ENCODE measurements around the gene LRRC63.
A peak's percentile ranks its signal among the peaks of the same experiment; 100 is the strongest.

Gene LRRC63

DNA sequence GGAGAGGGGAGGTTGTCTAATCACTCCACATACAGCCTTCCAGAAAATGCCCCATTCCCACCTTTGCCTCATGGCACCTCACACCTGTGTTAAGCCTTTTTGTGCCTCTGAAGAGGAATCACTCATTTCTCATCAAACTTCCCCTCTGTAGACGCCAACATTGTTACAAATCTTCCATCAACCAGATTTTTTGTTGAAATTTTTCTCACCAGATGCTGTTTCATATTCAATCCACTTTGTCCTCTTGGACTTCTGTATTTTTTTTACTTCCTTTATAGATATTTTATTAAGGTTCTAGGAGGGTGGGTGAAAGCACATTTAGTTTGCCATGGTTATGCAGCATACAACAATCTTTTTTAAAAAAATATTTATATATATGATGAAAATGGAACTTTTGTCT lies 101.3 kb downstream of the LRRC63 start:
- no peak for DNase-seq (ENCODE audit: low spot score)

GRCh38 chr13:46313432-46314257 lies 101.9 kb downstream of the LRRC63 start:
- DNase-seq (ENCODE audit: low spot score), result no peak

- no peak for DNase-seq (ENCODE audit: low spot score)
These were observed 102.9 kb downstream of the LRRC63 start for GRCh38 chr13:46314587-46314986.

DNA sequence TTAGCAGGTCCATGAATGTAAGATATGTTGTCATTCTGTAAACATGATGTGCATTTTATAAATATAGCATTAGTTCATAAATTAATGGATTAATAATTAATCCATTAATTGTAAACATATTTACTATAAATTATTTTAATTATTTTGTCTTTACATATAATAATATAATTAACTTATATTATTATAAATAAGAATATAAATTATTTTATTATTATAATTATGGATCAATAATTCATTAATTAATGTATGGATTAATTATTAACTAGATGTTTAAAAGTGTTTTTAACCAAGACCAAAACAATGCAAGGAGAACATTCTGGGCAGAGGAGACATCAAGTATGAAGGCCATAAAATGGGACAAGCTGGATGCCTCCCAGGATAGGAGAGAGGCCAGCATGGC lies 103.3 kb downstream of the LRRC63 start:
- no peak for DNase-seq (ENCODE audit: low spot score)

- DNase-seq (ENCODE audit: low spot score), result no peak
These were observed 103.9 kb downstream of the LRRC63 start for GRCh38 chr13:46315491-46316075.

DNA sequence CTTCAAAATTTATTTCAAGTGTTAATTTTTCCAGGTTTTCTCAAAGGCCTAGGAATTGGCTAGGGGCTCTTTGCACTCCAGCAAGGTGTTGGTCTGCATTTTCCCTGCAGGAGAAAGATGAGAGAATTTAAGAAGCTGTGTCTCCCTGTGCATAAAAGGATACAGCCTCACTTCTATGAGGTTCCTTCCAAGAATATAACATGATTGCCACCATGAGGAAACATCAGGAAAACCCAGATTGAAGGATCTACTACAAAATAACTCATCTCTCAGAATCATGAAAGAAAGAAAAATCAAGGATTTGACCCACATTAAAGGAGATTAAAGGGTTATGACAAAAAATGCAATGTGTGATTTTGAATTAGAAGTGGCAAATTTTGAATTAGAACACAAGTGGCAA lies 105.4 kb downstream of the LRRC63 start:
- no peak for DNase-seq (ENCODE audit: low spot score)

DNA sequence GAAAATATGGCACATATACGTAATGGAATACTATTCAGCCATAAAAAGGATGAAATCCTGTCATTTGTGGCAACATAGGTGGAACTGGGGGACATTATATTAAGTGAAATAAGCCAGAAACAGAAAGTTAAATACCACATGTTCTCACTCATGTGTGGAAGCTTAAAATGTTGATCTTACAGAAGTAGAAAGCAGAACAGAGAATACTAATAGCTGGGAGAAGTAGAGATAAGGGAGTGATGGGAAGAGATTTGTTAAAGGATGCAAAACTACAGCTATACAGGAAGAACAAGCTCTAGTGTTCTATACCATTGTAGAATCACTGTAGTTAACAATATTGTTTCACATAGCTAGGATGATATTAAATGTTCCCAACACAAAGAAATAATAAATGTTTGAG lies 107.3 kb downstream of the LRRC63 start:
- no peak for DNase-seq (ENCODE audit: low spot score)

GRCh38 chr13:46320406-46320805 lies 108.7 kb downstream of the LRRC63 start:
- DNase-seq (ENCODE audit: low spot score), result no peak

GRCh38 chr13:46320821-46321220 lies 109.1 kb downstream of the LRRC63 start:
- DNase-seq (ENCODE audit: low spot score), result no peak

DNA sequence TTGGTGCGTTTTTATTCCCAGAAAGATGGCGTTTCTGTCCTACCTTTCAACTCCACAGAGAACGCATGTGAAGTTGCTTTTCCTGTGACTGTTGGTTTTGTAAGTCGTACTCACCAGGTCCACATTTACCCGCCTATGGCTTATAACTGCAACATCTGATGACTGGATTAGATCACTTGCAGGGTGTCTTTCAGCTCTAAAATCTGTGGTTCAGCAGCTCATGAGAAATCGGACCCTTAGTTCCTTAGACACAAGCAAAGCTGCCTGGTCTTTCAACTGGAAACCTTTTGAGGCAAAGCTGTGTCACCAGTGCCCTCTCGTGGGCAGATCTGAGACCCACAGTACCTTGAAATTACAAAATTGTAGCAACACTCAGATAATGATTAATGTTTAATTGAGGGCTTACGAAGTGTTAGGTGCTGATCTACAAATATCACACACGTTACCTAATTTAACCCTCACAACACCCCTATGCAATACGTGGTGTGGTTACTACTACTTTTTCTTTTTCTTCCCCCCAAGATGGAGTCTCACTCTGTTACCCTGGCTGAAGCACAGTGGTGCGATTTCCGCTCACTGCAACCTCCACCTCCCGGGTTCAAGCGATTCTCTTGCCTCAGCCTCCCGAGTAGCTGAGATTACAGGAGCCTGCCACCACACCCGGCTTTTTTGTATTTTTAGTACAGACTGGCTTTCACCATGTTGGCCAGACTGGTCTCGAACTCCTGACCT lies 109.9 kb downstream of the LRRC63 start:
- peak; percentile 47 for DNase-seq (ENCODE audit: low spot score)

GRCh38 chr13:46324976-46325375 lies 113.2 kb downstream of the LRRC63 start:
- no peak for DNase-seq (ENCODE audit: low spot score)

Measured in AG08396 (cell line).